Measurements from ENCODE around the gene ANO3.

ANO3 gene

GRCh38 chr11:26493616-26494015 is 161.7 kb downstream of the ANO3 start:
- no peak for DNase-seq (ENCODE audit: low spot score)

DNA sequence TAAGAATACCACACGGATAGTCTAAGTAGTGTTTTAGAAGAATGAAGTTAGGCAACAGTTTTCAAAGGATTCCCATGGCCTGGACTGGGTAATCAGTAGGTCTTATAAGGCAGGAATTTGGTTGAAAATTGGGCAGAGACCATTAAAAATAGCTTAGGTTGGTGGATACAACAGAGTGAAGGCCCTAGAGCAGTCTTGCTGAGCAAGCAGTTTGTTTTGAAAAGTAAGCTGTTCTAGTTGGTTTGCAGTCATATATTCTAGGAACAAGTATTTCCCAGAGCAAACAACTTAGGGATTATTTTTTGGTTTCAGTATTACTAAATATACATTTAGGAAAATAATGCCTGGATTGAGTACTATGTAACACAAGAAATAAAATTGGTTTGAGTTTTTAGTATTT is 175.3 kb downstream of the ANO3 start:
- DNase-seq (ENCODE audit: low spot score) = no peak

DNA sequence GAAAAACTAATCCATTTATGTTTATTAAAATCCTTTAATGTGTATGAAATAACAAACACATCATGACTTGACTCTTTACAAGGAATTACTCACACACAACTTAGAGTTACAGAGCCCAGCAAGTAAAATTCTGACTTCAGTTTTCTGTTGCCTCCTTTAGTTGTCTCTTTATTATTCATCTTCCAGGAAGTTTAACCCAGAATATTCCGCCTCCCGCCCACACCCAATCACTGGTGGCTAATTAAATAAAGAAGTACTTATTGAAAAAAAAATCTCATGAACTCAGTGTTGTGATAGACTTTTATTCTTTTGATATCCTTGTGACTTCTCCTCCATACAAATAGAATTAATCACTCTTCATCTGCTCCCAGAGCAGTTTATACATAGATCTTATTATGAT is 178.2 kb downstream of the ANO3 start:
- no peak for DNase-seq (ENCODE audit: low spot score)

DNA sequence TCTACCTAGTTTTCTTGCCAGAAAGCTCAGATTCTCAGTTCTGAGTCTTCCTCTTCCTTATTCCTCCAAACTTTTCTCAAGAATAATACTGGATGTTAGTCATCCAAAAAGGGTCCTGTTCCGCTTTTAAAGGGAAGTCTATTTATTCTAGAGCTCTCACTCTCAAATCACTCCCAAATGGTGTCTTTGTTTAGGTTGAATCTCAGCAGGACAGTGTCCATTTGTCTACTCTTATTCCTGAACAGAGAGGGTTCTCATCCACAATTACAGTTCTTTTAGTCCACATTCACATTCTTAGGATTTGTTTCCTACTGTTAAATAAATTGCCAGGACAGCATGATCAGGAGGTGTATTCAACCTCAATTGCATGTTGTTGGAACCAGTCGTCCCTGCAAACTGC is 178.8 kb downstream of the ANO3 start:
- no peak for DNase-seq (ENCODE audit: low spot score)

- no peak for DNase-seq (ENCODE audit: low spot score)
These were observed 180.3 kb downstream of the ANO3 start for GRCh38 chr11:26512196-26512595.

GRCh38 chr11:26519469-26519868 is 187.5 kb downstream of the ANO3 start:
- DNase-seq (ENCODE audit: low spot score) = no peak

GRCh38 chr11:26522912-26523610 is 191.1 kb downstream of the ANO3 start:
- DNase-seq (ENCODE audit: low spot score) = no peak

DNA sequence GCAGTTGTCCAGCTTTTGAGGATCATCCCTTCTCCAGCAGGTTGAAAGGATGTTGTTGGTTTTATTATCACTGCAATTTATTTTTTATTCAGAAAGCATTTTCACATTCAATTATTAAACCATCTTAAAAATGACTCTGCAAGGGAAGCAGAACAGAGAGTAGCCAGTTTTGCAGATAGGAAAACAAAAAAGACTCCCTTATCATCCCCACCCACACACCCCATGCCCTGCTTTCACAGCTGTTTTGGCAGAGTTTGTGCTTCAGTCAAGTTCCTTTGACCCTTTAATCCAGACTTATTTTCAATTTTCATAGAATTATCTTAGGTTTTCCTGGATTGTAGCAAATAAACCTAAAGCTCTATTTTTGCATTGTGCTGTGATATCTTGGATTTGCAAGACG is 195.8 kb downstream of the ANO3 start:
- no peak for DNase-seq (ENCODE audit: low spot score)

- no peak for DNase-seq (ENCODE audit: low spot score)
These were observed 205.4 kb downstream of the ANO3 start for GRCh38 chr11:26537341-26537740.

- no peak for DNase-seq (ENCODE audit: low spot score)
These were observed 207.6 kb downstream of the ANO3 start for GRCh38 chr11:26539517-26539916.

DNA sequence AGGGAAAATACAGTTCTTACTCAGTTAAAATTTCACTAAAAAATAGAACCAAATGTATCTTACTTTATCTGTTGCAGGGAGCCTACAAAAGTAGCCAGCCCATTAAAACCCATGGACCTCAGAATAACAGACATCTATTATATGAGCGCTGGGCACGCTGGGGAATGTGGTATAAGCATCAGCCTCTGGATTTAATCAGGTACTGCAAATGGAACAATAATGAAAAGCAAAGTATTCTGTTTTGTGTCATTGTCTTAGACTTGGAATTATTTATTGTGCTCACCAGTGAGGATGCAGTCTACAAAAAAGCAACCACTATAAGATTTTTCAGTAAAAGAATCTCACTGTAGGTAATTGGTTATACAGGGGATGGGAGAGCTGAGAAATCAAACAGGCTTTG is 209.9 kb downstream of the ANO3 start:
- DNase-seq (ENCODE audit: low spot score) = no peak

DNA sequence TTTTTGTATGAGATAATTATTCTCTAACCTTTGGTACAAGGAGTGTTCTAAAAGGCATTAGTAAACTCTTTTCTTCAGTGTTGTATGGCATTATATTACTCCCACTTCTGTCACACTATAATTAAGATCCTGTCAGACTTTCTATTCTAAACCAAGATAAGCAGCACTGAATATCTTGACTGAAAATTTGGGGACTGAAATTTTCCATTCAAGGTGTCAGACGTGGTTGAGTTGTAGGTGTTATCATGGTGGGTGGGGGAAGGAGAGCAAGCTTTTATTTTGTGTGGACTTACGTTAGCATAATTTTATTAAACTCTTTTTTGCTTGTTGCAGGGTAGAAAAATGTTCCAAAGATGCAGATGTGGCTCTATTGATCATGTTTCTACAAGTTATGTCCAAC is 217.2 kb downstream of the ANO3 start:
- no peak for DNase-seq (ENCODE audit: low spot score)

GRCh38 chr11:26550022-26550421 is 218.1 kb downstream of the ANO3 start:
- no peak for DNase-seq (ENCODE audit: low spot score)

DNA sequence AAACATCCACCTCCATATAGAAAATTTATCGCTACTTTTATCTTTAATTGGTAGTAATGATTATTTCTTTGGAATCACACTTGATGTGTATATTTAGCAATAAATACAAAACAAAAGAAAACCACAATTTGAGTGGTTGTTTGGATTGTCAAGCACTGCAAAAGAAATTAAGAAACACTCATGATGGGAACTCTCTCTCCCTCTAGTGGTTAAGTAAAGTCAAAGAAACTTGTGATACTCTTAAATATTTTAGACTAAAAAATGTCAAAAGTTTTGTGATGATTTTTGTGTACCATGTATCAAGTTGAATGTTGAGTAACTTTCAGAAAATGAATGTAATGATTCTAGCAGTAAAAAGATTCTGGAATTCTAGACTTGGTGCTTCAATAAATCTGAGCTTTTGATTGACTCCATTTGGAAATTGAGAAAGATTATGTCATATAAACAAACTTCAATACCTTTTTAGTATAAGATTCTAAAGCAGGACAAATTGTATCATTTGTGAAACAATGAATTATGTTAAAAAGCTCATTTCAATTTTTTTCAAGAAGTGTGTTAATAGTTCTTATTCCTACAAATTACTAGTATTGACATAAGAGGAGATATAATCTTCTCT is 219.4 kb downstream of the ANO3 start:
- no peak for DNase-seq (ENCODE audit: low spot score)

DNA sequence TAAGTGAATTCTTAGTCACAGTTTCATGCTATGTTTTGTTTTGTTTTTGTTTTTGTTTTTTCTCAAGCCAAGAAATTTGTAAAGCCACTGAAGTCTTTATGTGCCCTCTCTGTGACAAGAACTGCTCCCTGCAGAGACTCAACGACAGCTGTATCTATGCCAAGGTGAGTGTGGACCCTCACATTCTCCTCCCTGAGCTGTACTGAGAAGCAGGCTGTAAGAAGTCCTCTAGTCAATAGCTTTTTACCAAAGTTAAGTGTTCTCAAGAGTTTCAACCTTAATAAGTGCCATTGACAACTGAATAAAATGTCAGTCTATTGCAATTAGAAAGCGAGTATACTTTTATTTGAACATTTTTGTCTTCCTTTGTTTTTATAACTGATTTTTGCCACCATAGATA is 221.3 kb downstream of the ANO3 start:
- DNase-seq (ENCODE audit: low spot score) = no peak

DNA sequence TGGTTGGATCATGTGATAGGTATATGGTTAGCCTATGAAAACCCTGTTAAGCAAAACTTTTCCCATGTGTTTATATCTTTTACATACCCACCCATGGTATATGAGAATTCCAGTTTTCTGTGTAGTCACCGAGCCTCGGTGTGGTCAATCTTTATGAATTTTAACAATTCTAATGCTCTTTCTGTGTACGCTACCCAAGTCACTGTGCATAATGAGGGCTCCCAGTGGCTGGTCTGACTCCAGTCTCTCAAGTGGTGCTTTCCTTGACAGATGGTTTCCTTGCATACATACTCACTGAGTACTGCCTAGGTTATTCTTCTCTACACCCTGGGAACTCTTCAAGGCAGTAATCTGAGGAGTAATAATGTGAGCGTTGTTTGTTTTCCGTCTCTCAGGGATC is 222.5 kb downstream of the ANO3 start:
- no peak for DNase-seq (ENCODE audit: low spot score)

DNA sequence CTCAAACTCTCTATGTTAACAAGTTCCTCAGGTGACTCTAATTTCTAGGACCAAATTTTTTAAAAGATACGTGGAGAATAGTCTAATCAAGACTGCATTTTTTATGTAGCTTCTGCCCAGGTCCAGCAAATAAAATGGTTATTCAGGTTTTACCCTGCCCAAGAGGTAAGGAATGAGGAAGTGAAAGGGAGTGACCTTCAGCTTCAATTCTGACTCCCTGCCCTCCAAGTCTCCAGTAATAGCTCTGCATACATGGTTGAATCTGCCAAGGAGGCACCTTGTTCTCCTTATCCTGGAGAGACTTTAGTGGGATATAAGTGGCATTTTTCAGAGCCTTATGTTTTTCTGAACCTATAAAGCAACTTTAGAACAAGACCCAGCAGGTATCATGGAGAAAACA is 224.7 kb downstream of the ANO3 start:
- DNase-seq (ENCODE audit: low spot score) = no peak

DNA sequence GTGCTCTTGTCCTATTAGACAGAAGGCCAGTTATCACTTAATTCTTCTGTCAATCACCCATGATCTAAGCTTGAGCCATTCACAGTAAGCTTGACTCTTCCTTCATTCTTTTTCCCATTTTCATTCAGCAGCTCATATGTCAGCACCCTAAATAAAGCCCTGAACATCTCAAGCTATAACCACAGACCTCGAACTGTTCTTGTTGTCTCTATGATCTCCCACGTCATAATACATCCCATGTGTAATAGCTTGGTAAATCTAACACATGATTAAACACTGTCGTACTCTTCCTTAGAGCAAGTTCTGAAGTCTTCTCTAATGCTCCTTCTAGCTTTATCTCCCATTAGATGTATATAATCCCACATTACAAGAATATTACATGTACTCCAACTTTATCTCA is 225.7 kb downstream of the ANO3 start:
- DNase-seq (ENCODE audit: low spot score) = no peak

GRCh38 chr11:26558190-26558589 is 226.3 kb downstream of the ANO3 start:
- no peak for DNase-seq (ENCODE audit: low spot score)

GRCh38 chr11:26569646-26570045 is 237.7 kb downstream of the ANO3 start:
- no peak for DNase-seq (ENCODE audit: low spot score)

DNA sequence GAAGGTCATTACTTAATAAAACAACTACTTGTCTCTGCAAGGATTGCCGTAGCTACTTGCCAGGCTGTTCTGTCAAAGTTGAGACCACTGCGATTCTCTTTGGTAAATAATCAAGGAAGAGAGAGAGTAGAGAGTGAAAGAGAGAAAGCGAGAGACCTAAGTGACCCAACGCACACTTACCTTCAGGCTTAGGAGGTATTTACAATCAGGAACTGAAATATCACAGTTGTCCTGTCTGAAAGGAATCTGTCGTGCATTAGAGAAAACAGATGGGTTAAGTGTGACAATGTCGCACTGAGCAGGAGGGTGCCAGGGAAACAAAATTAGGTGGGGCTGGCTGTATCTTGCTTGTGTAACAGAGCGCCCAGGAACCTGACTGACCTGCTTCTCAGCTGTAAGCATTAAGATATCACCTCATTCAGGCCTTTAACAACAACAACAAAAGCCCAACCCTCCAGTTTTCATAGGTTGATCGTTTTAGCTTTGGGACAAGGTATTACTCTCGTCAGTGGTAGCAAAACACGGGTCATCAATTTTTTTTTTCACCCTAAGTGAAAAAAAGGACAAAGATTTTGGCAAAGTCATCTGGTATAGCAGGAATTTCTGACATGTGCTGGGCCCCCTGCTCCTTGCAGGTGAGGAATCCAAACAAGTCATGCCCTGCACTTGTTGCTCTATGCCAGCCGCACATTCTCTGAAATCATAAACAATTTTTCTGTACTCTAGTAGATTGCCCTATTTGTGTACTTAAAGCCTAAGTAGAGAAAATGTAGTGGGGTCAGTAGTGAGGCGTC is 240.1 kb downstream of the ANO3 start, which contains the start of gene MUC15:
MUC15 (minus strand) TSS at position 403 of the 794 bp plus-strand sequence. CDS start 5,169 bp downstream, outside the sequence.
- peak; percentile 5 for DNase-seq (ENCODE audit: low spot score)

- DNase-seq (ENCODE audit: low spot score) = no peak
These were observed 241.0 kb downstream of the ANO3 start for GRCh38 chr11:26572770-26573402.

- no peak for DNase-seq (ENCODE audit: low spot score)
These were observed 242.0 kb downstream of the ANO3 start for GRCh38 chr11:26573896-26574295.
